Smooth muscle cell of the umbilical artery (primary cell): Measurements from ENCODE around the gene RAB21. TPM values are rescaled to one million over a fixed set of nuclear protein-coding genes. Genes with fewer than 3 reads are reported as not detected.

Experiments
- total RNA-seq: library from RNA; depleted of rRNA; stranded (reverse); fragments of >200 nt; gene quantifications from 2 replicates; pipeline ENCODE4 v1.2.3, GENCODE V29; 2014

Gene RAB21
- total RNA-seq = 18.1 and 56.8 TPM in 2 replicates

GRCh38 chr12:71754461-71755145, at the start of gene RAB21:
Gene RAB21 (plus strand): TSS chr12:71754863. CDS start chr12:71755130, 267 bp downstream.

Other genes with a start within 250 kb of the RAB21 start
- 36.2 and 72.7 TPM in 2 replicates for gene ZFC3H1, start 91.0 kb upstream of the RAB21 start, total RNA-seq
- 5.0 and 5.2 TPM in 2 replicates for gene THAP2, start 90.6 kb upstream of the RAB21 start, total RNA-seq
- 21.1 and 27.4 TPM in 2 replicates for gene TMEM19, start 68.8 kb upstream of the RAB21 start, total RNA-seq
- 22.9 and 28.3 TPM in 2 replicates for gene TBC1D15, start 84.9 kb downstream of the RAB21 start, total RNA-seq
- not detected in 2 replicates for gene TPH2, start 184.0 kb downstream of the RAB21 start, total RNA-seq